Fibroblast of skin of left biceps (primary cell): ENCODE data around the gene HIRIP3.

Experiments
- DNase-seq, 2 experiments: peaks; one replicate each; pipeline ENCODE4 v3.0.0-alpha.2; 2013; ENCODE audit warnings: low read depth in 2 of 2

The HIRIP3 gene

DNA sequence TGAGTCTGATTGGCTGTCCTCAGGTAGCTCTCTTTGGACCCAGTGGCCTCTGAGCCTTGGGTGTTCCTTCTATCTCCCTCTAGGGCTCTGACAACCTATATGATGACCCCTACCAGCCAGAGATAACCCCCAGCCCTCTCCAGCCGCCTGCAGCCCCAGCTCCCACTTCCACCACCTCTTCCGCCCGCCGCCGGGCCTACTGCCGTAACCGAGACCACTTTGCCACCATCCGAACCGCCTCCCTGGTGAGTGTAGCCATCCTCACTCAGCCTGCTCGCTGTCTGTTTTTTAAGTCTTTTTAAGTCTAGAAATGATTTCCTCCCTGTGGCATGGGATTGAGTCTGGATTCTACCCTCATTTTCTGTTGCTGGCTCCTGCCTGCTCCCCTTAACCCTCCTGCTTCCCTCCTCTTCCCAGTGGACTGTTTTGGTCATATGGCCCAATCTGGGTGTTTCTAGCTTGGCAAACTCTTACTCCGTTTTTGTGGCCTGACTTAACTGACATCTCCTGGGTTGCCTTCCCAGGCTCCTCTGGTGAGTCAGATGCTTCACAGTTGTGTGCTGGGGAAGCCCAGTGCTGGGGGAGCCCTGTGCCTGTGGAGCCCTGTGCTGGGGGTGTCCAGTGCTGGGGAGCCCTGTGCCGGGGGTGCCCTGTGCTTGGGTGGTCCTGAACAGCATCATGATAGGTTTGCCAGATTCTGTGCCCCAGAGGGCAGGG is 11.8 kb downstream of the HIRIP3 start:
- no peak for DNase-seq

DNA sequence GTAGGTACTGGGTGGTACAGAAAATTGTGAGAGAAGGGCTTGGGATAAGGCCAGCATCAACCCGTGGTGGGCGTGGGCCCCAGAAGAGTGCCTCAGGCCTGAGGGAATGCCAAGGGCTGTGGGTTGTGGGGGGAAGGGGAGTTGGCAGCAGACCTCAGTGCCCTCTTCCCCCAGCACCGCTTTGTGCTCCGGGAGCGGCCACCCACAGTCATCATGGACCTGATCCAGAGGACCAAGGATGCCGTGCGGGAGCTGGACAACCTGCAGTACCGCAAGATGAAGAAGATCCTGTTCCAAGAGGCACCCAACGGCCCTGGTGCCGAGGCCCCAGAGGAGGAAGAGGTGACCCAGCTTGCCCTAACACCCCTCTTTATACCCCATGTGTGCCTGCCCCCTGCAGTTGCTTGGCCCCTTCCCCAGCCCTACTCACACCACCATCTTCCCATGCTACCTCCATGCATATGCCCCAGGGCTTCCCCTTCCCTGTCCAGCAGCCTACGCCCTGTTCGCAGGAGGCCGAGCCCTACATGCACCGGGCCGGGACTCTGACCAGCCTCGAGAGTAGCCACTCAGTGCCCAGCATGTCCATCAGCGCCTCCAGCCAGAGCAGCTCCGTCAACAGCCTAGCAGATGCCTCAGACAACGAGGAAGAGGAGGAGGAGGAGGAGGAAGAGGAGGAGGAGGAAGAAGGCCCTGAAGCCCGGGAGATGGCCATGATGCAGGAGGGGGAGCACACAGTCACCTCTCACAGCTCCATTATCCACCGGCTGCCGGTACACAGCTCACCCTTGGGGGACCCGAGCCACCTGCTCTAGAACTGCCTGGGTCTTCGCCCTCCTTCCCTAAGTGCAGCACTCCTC is 12.6 kb downstream of the HIRIP3 start:
- DNase-seq: no peak

DNA sequence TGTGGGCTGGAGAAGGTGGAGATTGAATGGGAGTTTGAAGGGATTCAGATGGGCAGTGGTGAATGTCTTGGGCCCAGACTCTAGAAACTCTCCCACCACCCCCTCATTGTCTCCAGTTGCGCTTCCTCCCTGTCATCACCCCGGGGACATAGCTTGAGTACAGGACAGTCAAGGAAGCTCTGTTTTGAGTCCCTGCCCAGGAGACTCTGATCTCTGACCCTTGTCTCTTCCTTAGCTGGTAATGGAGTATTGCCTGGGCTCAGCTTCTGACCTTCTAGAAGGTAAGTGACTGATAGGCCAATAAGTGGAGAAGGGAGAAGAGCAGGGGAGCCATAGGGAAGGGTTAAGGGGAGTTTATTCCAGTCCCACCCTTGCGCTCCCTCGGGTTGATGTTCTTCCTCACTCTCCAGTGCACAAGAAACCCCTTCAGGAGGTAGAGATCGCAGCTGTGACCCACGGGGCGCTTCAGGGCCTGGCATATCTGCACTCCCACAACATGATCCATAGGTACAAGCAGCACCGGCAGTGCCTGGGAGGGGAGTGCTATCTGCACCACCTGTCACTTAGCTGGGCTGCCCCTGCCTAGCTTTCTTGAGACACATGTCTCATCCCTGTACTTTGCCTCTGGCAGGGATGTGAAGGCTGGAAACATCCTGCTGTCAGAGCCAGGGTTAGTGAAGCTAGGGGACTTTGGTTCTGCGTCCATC is 16.7 kb downstream of the HIRIP3 start:
- DNase-seq: no peak

DNA sequence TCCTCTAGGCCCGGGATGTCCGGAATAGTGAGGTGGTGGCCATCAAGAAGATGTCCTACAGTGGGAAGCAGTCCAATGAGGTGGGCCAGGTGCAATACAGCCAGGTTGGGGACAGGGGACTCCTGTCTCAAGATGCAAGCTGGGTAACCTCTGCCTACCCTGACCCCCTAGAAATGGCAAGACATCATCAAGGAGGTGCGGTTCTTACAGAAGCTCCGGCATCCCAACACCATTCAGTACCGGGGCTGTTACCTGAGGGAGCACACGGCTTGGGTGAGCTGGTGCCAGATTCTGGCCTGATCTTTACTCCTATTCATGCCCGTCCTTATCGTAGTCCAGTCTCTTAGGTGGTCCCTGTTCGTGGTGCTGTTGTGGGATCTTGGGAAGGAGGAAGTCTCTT is 17.3 kb downstream of the HIRIP3 start:
- DNase-seq: no peak

DNA sequence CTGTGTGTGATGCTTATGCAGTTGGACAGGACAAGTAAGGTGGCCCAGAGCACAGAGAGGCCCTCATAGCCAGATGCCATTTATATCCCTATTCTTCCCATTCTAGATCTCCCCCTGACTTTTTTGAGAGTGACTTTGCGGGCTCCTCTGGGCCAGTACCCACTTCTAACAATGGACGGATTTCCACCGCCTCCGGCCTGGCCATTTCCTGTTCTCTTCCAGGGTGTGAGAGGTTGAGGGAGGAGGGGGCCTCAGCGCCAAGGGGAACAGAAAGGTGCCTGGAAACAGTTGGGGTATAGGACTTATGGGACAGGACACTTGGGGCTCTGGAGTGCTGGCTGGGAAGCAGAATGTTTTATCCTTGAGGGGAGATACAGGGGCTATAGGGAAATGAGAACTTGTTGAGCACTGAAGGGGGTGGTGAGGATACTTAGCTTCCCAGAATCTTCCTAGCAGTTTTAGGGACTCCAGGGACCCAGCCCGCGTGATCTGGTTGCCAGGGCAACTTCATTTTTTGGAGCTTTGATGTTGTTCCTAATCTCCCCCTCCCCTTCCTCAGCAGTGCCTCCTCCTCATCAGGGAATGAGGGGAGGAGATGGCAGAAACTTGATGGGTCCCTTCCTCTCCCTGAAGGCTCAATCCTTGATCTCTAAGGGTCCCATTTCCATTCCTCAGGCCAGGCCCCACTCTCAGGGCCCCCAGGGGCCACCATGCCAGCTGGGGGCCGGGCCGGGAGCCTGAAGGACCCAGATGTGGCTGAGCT is 18.2 kb downstream of the HIRIP3 start:
- DNase-seq: no peak

DNA sequence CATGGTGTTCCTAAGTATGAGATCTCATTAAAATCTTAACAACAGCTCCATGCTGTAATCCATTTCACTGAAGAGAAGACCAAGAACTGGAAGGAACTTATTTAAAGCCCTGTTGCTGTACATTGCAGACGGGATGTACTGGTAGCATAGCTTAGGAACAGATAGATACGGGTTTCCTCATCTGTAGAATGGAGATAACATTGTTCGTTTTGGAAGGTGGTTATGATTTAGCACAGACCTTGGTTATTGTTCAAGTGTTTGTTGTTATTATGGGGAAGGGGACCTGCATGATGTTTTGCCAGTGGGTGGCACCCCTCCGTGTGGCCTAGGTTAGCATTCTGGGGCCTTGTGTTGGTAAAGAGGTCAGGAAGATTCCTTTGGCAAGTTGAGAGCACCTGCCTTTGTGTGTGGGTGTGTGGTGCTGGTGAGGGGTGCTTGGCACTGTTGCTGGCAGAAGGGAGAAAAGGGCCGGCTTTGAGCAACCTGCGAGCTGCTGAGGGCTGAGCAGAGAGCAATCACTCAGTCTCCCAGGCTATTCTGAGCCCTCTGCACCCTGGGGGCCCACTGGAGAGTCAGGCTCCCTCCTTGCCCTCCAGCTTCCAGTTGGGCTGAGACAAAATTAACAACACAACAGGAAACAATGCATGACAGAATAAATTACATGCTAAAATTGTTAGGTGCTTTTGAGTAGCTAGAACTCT is 19.5 kb downstream of the HIRIP3 start:
- DNase-seq: no peak

DNA sequence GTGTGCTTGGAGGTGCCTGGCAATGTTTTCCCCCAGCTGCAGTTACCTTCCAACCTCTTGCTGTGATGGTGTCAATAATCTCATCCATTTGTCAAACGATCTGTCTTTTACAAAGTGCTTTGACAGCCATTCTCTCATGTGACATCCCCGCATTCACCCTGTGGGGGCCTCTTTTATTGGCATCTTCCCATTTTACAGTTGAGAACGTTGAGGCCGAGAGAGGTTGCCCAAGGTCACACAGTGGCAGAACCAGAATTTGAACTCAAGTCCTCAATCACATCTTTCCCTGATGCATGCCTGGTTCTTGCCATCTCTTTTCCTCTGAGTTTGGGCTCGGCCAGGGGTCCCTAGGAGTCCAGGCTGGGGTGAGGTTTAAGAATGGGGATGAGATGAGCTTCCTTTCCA is 20.3 kb downstream of the HIRIP3 start:
- DNase-seq: no peak

DNA sequence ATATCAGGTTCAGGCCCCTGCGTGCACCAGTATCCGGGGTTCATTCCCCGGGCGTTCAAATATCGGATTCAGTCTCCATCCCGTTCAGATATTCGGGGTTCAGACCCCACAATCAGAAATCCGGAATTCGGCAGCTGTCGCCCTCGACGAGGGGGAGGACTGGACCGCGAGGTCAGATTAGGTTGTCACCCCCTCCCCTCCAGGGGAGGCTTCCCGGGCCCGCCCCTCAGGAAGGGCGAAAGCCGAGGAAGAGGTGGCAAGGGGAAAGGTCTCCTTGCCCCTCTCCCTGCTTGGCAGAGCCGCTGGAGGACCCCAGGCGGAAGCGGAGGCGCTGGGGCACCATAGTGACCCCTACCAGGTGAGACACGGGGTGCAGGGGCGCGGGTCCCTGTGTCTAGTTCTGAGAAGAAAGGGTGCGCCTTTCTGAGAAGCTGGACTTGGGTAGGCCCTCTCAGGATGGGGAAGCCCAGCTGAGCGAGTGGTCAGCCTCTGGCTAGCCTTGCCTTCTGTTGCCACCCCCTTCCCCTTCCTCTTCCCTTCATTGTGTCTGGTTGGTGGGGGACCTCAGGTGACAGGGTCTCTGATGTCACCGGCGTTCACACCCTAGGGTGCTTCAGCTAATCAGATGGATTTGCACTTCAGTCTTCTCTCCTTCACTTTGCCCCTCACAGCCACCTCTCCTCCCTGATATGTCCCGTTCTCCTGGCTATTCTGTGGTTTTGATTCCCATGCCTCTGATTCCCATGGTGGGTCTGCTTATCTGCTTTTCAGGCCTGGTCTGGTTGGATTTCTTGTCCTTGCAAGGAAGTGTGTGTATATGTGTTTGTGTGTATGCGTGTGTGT is 20.9 kb downstream of the HIRIP3 start:
- no peak for DNase-seq

DNA sequence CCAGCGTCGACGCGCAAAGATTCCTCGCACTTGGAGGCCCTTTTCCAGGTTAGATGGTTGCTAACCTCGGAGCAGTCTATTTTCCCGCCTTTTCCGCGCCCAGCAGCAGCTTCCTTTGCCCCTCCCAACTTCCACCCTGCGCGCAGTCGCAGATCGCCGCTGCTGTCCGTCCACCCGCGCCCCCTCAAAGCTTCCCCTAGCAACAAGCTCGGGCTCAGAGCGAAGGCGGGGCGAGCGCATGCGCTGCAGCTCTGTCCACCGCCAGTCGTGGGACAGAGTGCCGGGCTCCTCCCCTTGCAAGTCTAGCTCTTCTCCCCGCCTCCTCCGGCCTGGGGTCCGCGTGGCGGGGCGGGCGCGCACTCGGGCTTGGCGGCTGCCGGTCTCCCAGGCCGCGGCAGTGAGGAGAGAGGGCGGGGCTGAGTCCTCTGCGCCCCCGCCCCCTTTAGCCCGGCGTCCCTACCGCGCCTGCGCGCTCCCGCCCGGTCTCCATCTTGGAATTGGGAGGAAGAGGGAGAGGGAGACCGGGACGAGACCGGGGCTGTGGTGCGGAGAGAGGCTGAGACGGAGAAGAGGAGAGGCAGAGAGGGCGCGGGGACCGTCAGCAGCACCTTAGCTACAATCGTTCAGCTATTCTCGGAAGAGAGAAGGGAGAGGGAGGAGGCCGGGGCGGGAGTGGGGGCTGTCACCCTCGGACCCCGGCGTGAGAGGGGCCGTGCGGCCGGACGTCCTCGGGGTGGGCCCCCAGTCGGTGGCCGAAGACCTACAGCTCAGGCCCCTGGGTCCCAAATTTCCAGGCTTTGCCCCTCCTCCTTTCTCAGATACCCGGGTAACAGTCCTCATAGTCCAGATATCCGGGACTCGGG is 21.8 kb downstream of the HIRIP3 start, which contains the start of gene TAOK2:
Gene TAOK2, plus strand, starts transcription at position 485 of the 863 bp plus-strand sequence. CDS start 3,905 bp downstream, outside the sequence.
- peak; percentile 98 to 99 for DNase-seq

DNA sequence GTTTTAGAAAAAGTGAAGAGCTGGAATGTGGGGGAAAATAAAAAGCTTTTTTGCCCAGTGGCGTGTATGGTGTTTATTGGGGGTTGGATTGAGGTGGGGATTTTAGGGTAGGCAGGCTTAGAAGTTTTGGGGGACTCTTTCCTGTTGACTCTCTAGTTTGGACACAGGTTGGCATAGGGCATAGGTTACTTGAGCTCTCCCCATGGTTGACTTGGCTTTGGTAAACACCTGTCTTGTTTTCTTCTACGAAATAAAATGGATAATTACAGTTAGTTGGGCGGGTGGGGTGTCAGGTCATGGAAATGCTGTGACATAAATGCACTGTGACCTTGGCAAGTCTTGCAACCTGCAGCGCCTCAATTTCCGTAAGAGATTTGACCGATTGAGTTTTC is 22.4 kb downstream of the HIRIP3 start:
- no peak for DNase-seq

DNA sequence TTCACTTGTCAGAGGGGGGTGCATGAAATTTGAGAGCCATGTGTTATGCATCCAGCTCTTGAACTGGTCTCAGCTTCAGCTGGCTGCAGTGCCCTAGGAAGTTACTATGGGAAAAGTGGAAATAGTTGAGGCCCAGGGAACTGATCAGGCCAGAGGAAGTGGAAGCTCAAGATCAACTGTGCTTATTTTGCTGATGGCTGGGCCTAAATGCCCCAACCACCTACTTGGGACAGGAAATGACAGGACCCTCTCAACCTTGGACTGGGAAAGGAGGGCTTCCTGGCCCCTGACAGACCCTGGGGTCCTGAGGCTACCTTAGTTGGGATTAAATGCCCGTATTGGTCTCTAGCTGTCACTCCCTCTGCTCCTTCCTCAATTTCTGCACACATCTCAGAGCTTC is 22.9 kb downstream of the HIRIP3 start:
- no peak for DNase-seq

DNA sequence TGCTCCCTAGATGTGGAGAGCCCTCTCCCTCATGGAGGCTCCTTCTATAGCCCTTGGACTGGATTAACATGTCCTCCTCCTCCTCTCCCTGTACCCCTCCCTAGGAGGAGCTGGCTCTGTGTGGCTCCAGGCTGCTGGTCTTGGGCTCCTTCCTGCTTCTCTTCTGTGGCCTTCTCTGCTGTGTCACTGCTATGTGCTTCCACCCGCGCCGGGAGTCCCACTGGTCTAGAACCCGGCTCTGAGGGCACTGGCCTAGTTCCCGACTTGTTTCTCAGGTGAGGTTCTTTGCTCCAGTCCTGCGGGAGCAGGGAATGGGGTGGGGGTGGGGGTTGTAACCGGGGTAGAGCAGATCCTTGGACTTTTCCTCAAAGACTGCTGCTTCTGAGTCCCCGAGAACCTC is 24.1 kb downstream of the HIRIP3 start:
- DNase-seq: no peak

DNA sequence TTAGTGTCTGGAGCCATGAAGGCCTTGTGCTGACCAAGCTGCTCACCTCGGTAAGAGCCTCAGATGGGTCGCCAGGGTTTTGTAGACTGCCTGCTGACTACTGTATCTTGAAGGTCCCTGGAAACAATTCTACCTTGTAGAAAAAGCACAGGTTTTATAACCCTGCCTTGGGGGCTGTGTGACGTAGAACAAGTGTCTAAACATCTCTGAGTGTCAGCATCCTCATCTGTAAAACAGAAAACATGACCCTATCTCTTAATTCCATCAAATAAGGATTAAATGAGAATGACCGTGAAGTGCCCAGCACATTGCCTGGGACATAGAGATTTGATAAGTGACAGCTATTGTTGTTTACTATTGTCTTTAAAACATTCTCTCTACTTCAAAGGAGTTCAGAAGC is 27.2 kb downstream of the HIRIP3 start:
- DNase-seq: no peak

DNA sequence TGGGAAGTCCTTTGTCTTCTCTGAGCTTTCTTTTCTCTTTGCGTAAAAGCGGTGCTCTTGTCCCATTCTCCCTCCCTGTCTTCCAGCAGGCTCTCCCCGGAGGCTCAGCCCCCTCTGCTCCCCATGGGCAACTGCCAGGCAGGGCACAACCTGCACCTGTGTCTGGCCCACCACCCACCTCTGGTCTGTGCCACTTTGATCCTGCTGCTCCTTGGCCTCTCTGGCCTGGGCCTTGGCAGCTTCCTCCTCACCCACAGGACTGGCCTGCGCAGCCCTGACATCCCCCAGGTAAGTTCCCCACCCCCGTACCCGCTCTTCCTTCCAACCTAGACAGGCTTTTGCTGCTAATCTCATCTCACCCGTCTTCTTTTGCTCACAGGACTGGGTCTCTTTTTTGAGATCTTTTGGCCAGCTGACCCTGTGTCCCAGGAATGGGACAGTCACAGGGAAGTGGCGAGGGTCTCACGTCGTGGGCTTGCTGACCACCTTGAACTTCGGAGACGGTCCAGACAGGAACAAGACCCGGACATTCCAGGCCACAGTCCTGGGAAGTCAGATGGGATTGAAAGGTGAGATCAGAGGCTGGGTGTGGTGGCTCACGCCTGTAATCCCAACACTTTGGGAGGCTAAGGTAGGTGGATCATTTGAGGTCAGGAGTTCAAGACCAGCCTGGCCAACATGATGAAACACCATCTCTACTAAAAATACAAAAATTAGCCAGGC is 32.2 kb downstream of the HIRIP3 start:
- DNase-seq: no peak

DNA sequence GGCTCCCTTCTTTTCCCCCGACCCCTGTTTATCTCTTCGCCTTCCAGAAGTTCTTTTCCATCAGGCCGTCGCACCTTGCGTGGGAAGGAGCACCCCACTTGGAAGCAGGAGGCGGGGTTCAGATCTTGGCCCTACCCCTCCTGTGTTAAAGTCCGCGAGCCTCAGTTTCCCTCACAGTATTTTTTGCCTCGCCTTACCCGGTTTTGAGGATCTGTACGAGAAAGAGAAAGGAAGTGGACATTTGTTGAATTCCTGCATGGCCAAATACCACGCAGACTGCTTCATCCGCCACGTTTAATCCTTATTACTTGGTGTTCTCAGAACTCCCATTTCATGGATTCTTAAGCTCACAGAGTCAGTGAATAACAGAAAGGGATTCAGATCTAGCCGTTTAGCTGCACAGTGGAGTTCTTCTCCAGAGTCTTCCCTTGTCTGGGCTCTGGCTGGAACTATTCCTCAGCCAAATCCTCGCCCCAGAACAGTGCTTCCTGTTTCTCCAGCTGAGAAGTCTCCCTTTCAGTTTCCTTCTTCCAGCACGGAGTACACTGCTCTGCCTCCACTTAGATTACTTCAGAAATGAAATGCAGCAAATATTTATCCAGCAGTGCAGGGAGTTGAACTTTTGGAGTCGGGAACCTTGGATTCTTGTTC is 32.9 kb downstream of the HIRIP3 start:
- DNase-seq: no peak

DNA sequence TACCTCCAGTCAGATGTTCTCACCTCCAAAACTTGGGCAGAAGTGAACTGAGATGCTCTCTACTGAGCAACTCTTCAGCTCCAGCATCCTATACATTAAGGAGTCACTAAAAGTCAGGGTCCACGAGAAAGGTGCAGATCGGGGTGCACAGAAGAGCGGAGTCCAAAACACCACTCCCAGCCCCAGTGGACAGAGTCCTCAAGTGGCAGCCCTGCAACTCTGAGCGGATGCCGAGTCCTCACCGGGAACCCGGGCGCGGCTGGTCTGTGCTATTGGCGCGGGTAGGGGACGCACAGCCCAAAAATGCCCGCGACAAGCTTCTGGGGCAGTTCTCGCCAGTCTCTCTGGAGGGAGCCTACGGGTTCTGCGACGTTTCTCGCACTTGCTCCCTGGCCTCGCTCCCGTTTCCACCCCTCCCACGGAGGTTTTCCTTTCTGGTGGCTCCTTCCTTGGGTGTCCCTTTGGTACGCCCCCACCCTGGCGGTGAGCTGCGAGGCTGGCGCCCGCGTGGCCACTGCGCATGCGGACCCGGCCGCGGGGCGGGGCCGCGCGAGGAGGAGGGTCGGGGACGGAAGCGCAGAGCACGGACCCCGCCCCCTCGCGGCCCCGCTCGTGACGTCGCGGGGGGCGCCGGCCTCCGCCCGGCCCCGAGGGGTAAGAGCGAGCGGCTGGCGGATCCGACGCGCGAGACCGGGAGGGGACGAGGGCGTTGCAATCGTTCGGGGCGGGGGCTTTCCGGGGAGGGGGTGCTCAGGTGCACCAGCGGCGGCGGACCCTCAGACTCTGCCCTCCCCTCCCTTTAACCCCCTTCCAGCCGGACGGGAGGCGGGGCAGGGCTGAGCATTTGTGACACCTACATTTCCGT is 33.7 kb downstream of the HIRIP3 start, which contains the start of gene TMEM219:
Gene TMEM219, plus strand, starts transcription at position 601 of the 865 bp plus-strand sequence. CDS start 1,065 bp downstream, outside the sequence.
- peak; percentile 70 to 75 for DNase-seq

DNA sequence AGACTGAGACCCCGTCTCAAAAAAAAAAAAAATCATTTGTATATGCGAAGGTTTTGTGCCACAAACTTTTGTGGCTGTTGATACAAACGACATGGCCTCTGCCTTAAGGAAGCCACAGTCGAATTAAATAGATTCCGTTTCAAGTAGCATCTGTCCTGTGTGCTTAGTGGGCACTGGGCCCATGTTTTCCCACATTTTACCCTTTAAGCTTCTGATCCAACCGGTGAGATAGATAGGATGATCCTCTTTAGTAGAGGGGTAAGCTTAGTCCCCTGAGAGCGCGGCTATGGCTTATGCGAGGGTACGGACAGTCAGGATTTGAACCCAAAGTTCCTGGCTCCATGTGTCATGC is 34.3 kb downstream of the HIRIP3 start:
- no peak for DNase-seq
